Measurements from ENCODE around the gene PCSK6.

- TF ChIP-seq, protein P1, sequence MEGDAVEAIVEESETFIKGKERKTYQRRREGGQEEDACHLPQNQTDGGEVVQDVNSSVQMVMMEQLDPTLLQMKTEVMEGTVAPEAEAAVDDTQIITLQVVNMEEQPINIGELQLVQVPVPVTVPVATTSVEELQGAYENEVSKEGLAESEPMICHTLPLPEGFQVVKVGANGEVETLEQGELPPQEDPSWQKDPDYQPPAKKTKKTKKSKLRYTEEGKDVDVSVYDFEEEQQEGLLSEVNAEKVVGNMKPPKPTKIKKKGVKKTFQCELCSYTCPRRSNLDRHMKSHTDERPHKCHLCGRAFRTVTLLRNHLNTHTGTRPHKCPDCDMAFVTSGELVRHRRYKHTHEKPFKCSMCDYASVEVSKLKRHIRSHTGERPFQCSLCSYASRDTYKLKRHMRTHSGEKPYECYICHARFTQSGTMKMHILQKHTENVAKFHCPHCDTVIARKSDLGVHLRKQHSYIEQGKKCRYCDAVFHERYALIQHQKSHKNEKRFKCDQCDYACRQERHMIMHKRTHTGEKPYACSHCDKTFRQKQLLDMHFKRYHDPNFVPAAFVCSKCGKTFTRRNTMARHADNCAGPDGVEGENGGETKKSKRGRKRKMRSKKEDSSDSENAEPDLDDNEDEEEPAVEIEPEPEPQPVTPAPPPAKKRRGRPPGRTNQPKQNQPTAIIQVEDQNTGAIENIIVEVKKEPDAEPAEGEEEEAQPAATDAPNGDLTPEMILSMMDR (IDR thresholded peaks at IDR 0.05), result no peak
- TF ChIP-seq POLR2A (IDR thresholded peaks at IDR 0.05) (no peak), POLR2AphosphoS5 (IDR thresholded peaks at IDR 0.05) (no peak)
These were observed 69.3 kb downstream of the PCSK6 start for GRCh38 chr15:101420232-101420631.
